ENCODE measurements around the gene SLC2A4RG. TPM values are rescaled to one million over a fixed set of nuclear protein-coding genes. Genes with fewer than 3 reads are reported as not detected.

The SLC2A4RG gene
- polyA plus RNA-seq, 1 experiment = 26.0 TPM

DNA sequence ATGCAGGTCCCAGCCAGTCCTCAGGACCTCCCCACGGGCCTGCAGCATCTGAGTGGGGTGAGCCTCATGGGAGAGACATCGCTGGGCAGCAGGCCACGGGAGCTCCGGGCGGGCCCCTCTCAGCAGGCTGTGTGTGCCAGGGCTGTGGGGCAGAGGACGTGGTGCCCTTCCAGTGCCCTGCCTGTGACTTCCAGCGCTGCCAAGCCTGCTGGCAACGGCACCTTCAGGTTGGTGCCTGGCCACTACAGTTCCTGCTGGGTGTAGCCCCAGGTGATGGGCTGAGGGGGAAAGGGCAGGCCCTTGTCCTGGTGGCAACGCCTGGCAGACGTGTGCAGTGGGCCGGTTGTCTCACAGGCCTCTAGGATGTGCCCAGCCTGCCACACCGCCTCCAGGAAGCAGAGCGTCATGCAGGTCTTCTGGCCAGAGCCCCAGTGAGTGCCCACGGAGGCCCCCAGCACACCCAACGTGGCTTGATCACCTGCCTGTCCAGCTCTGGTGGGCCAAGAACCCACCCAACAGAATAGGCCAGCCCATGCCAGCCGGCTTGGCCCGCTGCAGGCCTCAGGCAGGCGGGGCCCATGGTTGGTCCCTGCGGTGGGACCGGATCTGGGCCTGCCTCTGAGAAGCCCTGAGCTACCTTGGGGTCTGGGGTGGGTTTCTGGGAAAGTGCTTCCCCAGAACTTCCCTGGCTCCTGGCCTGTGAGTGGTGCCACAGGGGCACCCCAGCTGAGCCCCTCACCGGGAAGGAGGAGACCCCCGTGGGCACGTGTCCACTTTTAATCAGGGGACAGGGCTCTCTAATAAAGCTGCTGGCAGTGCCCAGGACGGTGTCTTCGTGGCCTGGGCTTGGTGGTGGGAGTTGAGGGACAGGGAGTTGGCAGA, 43.9 kb upstream of the SLC2A4RG start:
- no peak for DNase-seq (ENCODE audit: low read depth, low spot score)
- ChIA-PET POLR2A (interaction anchor here (0.7 to 1.5 kb wide), 3 partner anchors 9 to 45 kb away, joined by 3 to 4 read pairs (median 4); no protein-coding TSS in a partner anchor), CTCF (no interaction called here)
- Histone ChIP-seq H3K27ac (ENCODE audit: low read depth, low read length) (no peak overlapping the region), H3K27me3 (ENCODE audit: control insufficient read depth, insufficient read depth, low read length) (no peaks in the 10 kb centered on the region), H3K4me3 (ENCODE audit: low read depth, low read length) (no peak overlapping the region), H3K9me3 (ENCODE audit: control insufficient read depth, insufficient read depth, low read length) (no peaks in the 10 kb centered on the region; the same call in 1 of the 2 replicates)
- TF ChIP-seq, protein P1, sequence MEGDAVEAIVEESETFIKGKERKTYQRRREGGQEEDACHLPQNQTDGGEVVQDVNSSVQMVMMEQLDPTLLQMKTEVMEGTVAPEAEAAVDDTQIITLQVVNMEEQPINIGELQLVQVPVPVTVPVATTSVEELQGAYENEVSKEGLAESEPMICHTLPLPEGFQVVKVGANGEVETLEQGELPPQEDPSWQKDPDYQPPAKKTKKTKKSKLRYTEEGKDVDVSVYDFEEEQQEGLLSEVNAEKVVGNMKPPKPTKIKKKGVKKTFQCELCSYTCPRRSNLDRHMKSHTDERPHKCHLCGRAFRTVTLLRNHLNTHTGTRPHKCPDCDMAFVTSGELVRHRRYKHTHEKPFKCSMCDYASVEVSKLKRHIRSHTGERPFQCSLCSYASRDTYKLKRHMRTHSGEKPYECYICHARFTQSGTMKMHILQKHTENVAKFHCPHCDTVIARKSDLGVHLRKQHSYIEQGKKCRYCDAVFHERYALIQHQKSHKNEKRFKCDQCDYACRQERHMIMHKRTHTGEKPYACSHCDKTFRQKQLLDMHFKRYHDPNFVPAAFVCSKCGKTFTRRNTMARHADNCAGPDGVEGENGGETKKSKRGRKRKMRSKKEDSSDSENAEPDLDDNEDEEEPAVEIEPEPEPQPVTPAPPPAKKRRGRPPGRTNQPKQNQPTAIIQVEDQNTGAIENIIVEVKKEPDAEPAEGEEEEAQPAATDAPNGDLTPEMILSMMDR (IDR thresholded peaks at IDR 0.05; ENCODE audit: low read depth, low read length) = no peak

DNA sequence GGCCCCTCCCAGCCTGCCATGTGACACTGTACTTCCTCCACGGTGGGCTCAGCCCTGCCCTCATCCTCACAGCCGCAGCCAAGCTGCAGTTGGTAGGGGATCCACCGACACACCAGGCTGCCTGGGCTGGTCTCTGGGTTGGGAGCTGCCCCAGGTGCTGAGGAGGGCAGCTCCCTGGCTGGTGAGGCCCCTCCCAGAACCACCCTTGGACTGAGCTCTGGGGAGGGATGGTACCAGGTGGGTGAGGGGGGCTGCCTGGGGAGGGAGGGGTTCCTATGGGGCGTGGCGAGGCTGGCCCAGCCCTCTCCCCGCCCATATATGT, 43.3 kb upstream of the SLC2A4RG start:
- DNase-seq (ENCODE audit: low read depth, low spot score) = no peak
- CTCF ChIA-PET = no interaction called here

DNA sequence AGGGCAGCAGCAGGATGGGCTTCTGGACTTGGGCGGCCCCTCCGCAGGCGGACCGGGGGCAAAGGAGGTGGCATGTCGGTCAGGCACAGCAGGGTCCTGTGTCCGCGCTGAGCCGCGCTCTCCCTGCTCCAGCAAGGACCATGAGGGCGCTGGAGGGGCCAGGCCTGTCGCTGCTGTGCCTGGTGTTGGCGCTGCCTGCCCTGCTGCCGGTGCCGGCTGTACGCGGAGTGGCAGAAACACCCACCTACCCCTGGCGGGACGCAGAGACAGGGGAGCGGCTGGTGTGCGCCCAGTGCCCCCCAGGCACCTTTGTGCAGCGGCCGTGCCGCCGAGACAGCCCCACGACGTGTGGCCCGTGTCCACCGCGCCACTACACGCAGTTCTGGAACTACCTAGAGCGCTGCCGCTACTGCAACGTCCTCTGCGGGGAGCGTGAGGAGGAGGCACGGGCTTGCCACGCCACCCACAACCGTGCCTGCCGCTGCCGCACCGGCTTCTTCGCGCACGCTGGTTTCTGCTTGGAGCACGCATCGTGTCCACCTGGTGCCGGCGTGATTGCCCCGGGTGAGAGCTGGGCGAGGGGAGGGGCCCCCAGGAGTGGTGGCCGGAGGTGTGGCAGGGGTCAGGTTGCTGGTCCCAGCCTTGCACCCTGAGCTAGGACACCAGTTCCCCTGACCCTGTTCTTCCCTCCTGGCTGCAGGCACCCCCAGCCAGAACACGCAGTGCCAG, 42.8 kb upstream of the SLC2A4RG start, which contains the start of gene TNFRSF6B:
Gene TNFRSF6B, plus strand, starts transcription at position 25 of the 729 bp plus-strand sequence. Its CDS starts 116 bp downstream, at position 141.
- ChIA-PET POLR2A (interaction anchor here (0.6 to 1.5 kb wide), 6 partner anchors 10 to 168 kb away, joined by 3 to 4 read pairs (median 4); partner anchors contain the start of gene TPD52L2), CTCF (no interaction called here)
- TF ChIP-seq, protein P1 (IDR thresholded peaks at IDR 0.05; ENCODE audit: low read depth, low read length) = no peak
- DNase-seq (ENCODE audit: low read depth, low spot score) = no peak
- no peak within 1 kb of the TSS for H3K27ac ChIP-seq (ENCODE audit: low read depth, low read length)
- H3K27me3 ChIP-seq (ENCODE audit: control insufficient read depth, insufficient read depth, low read length) = no peaks in the 10 kb centered on the region
- H3K4me3 ChIP-seq (ENCODE audit: low read depth, low read length) = peak within 1 kb of the TSS; percentile 36
- no peaks in the 10 kb centered on the region; the same call in 1 of the 2 replicates for H3K9me3 ChIP-seq (ENCODE audit: control insufficient read depth, insufficient read depth, low read length)

More for the DNA sequence above, 43.3 kb upstream of the SLC2A4RG start:
- Histone ChIP-seq H3K27me3 (ENCODE audit: control insufficient read depth, insufficient read depth, low read length) (no peaks in the 10 kb centered on the region), H3K9me3 (ENCODE audit: control insufficient read depth, insufficient read depth, low read length) (no peaks in the 10 kb centered on the region; the same call in 1 of the 2 replicates), H3K4me3 (ENCODE audit: low read depth, low read length) (peak overlapping the region; percentile 36; the same call in 1 of the 2 replicates), H3K27ac (ENCODE audit: low read depth, low read length) (no peak overlapping the region)
- POLR2A ChIA-PET = interaction anchor here (0.9 to 1.5 kb wide), 2 partner anchors 10 to 44 kb away, joined by 4 read pairs; no protein-coding TSS in a partner anchor
- TF ChIP-seq, protein P1 (IDR thresholded peaks at IDR 0.05; ENCODE audit: low read depth, low read length) = no peak

DNA sequence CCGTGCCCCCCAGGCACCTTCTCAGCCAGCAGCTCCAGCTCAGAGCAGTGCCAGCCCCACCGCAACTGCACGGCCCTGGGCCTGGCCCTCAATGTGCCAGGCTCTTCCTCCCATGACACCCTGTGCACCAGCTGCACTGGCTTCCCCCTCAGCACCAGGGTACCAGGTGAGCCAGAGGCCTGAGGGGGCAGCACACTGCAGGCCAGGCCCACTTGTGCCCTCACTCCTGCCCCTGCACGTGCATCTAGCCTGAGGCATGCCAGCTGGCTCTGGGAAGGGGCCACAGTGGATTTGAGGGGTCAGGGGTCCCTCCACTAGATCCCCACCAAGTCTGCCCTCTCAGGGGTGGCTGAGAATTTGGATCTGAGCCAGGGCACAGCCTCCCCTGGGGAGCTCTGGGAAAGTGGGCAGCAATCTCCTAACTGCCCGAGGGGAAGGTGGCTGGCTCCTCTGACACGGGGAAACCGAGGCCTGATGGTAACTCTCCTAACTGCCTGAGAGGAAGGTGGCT, 42.2 kb upstream of the SLC2A4RG start:
- ChIA-PET CTCF (no interaction called here), POLR2A (interaction anchor here (0.6 to 2.0 kb wide), 6 partner anchors 10 to 168 kb away, joined by 3 to 11 read pairs (median 3); partner anchors contain the start of genes ARFRP1, TPD52L2 and ZGPAT)
- H3K9me3 ChIP-seq (ENCODE audit: control insufficient read depth, insufficient read depth, low read length) = no peaks in the 10 kb centered on the region; the same call in 1 of the 2 replicates
- peak overlapping the region; percentile 36 for H3K4me3 ChIP-seq (ENCODE audit: low read depth, low read length)
- TF ChIP-seq, protein P1 (IDR thresholded peaks at IDR 0.05; ENCODE audit: low read depth, low read length) = no peak
- DNase-seq (ENCODE audit: low read depth, low spot score) = no peak
- no peaks in the 10 kb centered on the region for H3K27me3 ChIP-seq (ENCODE audit: control insufficient read depth, insufficient read depth, low read length)
- no peak overlapping the region for H3K27ac ChIP-seq (ENCODE audit: low read depth, low read length)

All from AG04450 (cell line).